GM12892 (cell line): ENCODE results near the gene CFAP90.

ENCODE experiments used
- DNase-seq: peaks from one replicate; pipeline ENCODE4 v3.0.0; 2011; ENCODE audit not compliant: insufficient read length
- FAIRE-seq: peaks from 2 replicates; lab custom pipeline; 2011; peaks lifted over from hg19 to GRCh38; lab: Jason Lieb, UNC
- POLR2A ChIP-seq: IDR thresholded peaks from 2 replicates; pipeline ENCODE4 v1.6.1; 2011; ENCODE audit warnings: low read depth, low read length, control low read depth
- POLR2AphosphoS5 ChIP-seq: IDR thresholded peaks from 2 replicates; pipeline ENCODE4 v1.6.1; 2011; ENCODE audit warnings: low read depth, low read length, control low read depth
- TAF1 ChIP-seq: IDR thresholded peaks from 2 replicates; pipeline ENCODE4 v1.6.1; 2011; ENCODE audit warnings: low read depth, mild to moderate bottlenecking, control low read depth, low read length, borderline replicate concordance

The CFAP90 gene

DNA sequence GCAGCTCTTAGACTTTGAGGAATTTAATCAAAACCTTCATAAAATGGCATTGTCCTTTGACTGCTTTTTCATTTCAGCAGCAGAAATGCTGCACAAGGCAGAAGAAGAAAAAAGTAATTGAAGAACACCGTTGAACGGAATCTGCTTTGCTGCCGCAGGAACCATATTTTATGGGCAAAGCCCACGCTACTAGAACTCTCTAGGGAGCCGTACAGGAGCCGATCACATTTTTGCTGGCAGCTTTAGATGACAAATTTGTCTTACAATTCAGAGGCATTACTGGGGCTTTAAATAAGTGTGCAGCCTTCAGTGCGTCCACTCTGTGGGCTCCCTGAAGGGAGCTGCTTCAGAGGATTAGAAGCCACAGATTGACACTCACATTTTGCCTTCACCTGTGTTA lies 5.4 kb downstream of the CFAP90 start:
- DNase-seq (no peak), FAIRE-seq (no peak)
- no peak for TF ChIP-seq TAF1
- no peak for TF ChIP-seq POLR2AphosphoS5
- no peak for TF ChIP-seq POLR2A

DNA sequence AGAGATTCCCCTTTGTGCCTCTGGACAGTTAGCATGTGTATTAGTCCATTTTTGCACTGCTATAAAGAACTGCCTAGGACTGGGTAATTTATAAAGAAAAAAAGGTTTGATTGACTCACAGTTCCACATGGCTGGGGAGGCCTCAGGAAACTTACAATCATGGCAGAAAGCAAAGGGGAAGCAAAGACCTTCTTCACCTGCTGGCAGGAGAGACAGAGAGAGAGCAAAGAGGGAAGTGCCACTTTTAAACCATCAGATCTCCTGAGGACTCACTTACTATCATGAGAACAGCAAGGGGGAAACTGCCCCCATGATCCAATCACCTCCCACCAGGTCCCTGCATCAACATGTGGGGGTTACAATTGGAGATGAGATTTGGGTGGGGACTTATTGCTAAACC lies 6.0 kb downstream of the CFAP90 start:
- no peak for DNase-seq
- FAIRE-seq, result no peak
- TF ChIP-seq POLR2A, result no peak
- TF ChIP-seq POLR2AphosphoS5, result no peak
- no peak for TF ChIP-seq TAF1

DNA sequence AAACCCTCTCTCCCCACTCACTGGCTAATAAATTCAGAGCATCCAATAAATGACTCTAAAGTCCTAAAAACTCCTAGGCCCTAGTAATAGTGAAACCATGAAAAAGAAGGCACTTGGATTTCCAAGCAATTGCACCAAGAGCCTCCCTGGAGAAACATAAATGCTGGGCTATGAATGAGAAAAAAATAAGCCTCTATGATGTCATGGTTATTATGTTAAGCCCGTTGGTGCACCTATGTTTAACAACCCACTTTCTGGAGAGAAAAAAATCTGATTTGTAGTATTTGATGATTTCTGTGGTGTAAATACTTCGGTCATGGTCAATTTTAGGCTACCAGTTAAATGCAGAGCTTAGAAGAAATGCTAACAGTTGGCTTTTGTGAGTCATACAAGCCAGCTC lies 8.4 kb downstream of the CFAP90 start:
- no peak for TF ChIP-seq POLR2AphosphoS5
- no peak for TF ChIP-seq POLR2A
- TF ChIP-seq TAF1, result no peak
- FAIRE-seq (no peak), DNase-seq (no peak)

DNA sequence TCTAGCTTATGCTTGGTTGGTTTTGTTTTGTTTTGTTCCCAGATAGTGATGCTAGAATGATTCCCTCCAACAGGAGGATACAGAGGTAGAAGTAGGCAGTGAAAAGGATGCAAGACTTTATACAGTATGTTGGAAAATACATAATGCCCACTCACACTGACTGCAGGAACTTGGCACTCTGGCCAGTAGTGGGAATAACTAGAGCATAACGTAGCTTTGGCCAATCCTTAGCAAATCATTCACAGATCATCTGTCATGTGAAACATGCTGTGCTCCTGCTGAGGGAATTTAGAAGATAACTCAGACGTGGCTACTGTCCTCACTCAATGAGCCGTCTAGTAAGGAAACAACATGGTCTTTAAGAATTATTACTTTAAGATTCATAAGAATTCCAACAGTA lies 13.5 kb downstream of the CFAP90 start:
- TF ChIP-seq POLR2A (no peak), TAF1 (no peak), POLR2AphosphoS5 (no peak)
- DNase-seq, result no peak
- no peak for FAIRE-seq

DNA sequence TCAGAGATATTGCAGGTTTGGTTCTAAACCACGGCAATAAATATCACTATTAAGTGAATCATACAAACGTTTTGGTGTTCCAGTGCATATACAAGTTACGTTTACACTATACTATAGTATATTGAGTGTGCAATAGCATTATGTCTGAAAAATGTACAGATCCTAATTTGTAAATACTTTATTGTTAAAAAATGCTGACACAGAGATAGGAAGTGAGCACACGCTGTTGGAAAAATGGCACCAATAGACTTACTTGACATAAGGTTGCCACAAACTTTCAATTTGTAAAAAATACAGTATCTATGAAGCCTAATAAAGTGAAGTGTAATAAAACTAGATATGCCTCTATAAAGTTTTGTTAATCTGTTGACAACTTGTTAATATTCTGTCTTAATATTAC lies 16.0 kb downstream of the CFAP90 start:
- FAIRE-seq (no peak), DNase-seq (no peak)
- TF ChIP-seq POLR2AphosphoS5 (no peak), POLR2A (no peak), TAF1 (no peak)

DNA sequence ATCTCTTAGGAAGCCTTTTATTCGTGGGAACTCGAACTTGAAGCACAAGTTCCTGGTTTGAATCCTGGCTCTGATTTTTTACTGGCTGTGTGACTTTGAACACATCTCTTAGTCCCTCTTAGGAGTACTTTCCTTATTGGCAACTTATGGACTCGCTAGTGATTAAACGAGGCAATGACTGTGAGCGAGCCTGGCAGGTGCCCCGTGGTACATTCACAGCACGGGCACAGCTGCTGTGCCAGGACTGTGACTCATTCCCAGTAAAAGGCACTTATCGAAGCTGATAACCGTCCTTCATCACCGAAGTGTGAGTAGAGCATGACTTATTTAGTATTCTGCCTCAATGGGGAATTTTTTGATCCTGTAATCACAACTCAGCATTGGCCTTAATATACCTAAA lies 22.7 kb downstream of the CFAP90 start:
- no peak for FAIRE-seq
- no peak for DNase-seq
- TF ChIP-seq POLR2A (no peak), TAF1 (no peak), POLR2AphosphoS5 (no peak)

DNA sequence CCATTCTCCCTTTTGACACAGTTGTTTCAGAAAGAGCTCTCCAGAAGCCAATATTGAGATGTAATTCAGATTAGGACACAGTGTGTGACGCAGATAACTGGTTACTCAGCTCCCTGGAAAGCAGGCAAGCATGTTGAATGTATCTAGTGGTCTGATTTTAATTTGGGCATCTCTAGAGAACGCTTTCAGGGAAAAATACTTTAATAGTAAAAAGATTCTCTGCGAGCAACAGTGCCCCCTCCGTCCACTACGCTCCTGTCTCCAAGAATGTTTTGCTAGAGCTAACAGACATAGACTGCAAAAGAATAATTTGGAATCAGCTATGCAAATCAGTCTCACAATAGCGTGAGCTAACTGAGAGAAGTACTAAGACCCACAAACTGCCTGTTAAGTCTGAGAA lies 23.3 kb downstream of the CFAP90 start:
- no peak for DNase-seq
- no peak for FAIRE-seq
- no peak for TF ChIP-seq POLR2A
- no peak for TF ChIP-seq POLR2AphosphoS5
- TF ChIP-seq TAF1, result no peak

DNA sequence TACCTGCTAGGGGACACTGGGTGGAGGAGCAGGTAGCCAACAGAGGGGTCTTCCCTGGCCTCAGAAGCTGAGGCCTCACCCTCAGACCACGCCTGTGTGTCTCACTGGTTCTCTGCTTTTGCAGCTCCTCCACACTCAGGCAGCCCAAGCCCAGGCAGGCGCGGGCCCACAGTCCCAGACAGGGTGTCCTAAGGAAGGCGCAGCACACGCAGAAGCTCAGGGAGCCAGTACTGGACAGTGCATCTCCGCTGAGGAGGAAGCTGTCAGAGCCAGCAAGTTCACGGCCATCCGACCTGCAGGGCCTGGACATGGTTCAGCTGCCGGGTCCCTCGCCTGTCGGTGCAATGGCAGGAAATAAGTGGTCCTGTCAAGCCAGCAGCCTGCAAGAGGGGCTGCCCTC lies 25.3 kb downstream of the CFAP90 start:
- no peak for DNase-seq
- TF ChIP-seq TAF1 (no peak), POLR2AphosphoS5 (no peak), POLR2A (no peak)
- FAIRE-seq, result no peak

DNA sequence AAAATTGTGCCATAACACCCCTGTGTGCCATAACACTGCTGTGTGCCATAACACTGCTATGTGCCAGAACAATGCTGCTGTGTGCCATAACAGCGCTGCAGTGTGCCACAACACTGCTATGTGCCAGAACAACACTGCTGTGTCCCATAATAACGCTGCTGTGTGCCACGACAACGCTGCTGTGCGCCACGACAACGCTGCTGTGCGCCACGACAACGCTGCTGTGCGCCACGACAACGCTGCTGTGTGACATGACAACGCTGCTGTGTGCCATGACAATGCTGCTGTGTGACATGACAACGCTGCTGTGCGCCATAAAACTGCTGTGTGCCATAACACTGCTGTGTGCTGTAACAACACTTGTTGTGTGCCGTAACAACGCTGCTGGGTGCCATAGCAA lies 25.9 kb downstream of the CFAP90 start:
- DNase-seq, result no peak
- FAIRE-seq, result no peak
- TF ChIP-seq POLR2A (no peak), TAF1 (no peak), POLR2AphosphoS5 (no peak)

DNA sequence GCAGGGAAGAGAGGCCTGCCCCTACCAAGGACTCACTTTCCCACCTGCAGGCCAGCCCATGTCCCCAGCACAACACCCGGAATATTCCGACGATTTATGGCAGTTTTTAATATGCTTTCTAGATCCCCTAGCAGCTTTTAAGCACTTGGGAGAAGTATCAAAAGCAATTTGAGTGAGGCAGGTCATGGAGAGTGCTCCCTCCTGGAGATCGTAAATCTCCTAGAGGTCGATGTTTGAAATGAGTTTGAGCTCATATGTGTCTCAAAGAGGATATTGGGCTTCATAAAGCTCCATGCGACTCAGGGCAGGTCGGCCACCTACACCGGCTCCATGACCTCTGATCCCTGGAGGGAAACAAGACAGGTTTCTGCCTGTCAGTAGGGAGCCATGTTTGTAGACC lies 27.3 kb downstream of the CFAP90 start:
- DNase-seq (no peak), FAIRE-seq (no peak)
- TF ChIP-seq POLR2A, result no peak
- no peak for TF ChIP-seq POLR2AphosphoS5
- TF ChIP-seq TAF1, result no peak

DNA sequence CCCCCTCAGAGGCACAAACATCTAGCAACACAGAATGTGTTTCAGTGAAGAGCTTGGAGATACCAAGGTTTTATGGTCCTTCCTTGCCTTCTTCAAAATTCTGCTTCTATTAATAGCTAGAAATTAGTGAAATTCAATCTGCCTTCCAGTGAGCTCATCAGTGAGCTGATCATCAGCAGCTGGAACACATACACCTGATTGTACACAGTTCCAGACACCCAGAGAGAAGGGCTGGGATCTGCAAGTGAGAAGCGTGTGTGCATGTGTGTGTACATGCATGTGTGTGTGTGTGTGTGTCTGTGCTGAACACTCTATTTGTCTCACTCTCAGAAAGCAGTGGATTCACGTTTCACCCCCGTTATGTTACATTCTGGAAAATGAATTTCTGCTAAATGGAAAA lies 28.5 kb downstream of the CFAP90 start:
- DNase-seq, result no peak
- no peak for TF ChIP-seq TAF1
- TF ChIP-seq POLR2A, result no peak
- TF ChIP-seq POLR2AphosphoS5, result no peak
- no peak for FAIRE-seq

DNA sequence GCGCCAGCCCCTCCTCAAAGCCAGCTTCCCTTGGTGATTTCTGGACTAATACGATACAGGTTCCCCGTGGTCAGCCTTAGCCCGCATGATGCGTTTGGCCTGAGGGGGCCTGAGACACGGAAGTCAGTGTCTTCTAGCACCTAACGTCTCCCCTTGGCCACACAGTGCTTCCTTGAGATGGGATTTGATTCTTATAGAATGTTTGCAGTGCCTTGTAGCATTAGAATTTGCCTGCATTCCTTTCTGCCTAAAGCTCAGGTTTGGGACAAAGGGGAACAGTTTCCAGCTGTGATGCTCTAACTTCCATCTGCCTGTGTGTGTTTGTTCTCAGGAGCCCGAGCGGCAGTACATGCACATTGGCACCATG lies 34.4 kb downstream of the CFAP90 start:
- FAIRE-seq (no peak), DNase-seq (no peak)
- TF ChIP-seq POLR2A, result no peak
- TF ChIP-seq TAF1, result no peak
- no peak for TF ChIP-seq POLR2AphosphoS5

DNA sequence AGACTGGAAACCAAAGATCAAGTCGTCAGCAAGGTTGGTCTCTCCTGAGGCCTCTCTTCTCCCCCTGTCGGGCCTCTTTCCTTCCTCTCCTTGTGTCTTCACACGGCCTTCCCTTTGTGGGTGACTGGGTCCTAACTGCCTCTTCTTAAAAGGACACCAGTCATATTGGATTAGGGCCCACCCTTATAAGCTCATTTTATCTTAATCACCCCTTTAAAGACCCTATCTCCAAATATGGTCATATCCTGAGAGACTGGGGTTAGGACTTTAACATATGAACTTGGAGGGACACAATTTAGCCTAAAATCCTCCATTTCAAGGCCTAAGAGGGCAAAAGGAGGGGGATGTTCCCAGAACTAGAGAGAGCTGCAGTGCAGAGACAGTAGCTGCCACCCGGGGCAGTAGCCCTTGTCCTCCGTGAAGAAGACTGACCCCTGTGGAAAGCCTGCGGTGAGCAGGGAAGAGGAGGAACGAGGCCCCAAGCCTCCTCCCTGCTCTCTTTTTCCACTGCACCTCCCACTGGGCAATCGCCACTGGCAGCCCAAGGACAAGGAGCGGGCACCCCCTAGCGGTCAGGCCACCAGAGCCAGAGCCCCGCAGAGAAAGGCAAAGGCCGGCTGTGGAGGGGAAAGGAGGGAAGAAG lies 34.9 kb downstream of the CFAP90 start:
- TF ChIP-seq POLR2AphosphoS5, result no peak
- no peak for TF ChIP-seq POLR2A
- TF ChIP-seq TAF1, result no peak
- peak; percentile 64 for DNase-seq
- FAIRE-seq, result peak; percentile 33
